Measurements from ENCODE around the gene FCN1.
"Not testable (repeated sequence)": the region's sequence is repeated elsewhere in the genome, so short reads cannot be mapped to it uniquely, and the experiment has no call there.

Gene FCN1

DNA sequence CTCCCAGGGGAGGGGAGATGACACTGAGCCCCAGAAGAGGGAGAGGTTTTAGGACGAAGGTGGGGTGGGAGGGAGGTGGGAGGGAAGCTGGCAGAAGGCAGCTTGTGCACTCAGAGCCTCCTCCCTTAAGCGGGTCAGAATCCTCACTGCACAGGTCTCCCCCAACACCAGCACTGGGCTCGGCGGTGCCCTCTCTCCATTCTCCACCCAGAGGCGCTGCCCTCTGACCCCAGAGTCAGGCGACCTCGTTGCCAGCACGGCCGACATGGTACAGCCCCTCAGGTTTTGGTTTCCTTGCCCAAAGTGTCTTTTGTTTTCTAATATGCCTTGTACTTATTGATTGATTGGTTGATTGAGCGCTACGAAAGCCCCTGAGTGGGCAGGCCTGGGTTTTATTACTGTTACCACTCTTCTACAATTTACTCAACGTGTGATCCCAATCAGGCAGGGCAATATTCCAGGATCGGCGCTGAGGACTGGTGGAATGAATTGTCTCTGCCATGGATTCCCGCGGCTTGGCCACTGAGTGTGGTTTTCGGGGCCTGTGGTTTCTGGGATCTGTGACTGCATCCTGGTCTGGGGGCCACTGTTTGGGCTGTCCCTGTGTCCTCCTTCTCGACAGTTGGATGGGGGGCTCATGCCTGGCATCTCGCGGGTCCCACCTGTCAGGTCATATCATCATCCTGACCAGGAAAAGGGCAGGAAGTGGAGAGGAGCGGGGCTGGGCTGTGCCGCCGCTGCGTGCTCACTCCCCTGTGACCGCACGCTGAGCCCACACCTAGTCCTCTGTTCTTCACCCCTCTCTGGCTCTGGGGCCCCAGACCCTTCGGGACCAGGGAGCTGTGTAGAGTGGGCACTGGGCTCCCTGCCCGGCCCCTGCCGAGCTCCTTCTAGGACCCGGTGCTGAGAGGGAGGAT lies 46.7 kb downstream of the FCN1 start:
- DNase-seq: no peak

DNA sequence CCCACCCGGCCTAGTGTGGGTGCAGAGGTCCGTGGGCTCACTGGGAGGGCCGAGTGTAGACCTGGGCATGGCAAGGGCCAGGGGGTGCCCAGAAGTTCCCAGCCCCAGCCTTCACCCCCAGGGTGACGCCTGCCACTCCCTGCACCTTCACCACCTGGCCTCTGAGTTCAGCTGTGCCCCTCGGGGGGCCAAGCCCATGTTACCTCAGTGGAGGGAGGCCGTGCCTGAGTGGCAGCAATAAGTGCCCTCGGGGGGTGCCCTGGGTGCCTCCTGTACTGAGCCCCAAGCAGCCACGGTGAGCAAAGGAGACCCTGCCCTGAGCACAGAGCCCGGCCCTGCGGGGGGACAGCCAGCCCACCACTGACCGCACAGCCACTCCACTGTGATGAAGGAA lies 47.4 kb downstream of the FCN1 start:
- DNase-seq: no peak

DNA sequence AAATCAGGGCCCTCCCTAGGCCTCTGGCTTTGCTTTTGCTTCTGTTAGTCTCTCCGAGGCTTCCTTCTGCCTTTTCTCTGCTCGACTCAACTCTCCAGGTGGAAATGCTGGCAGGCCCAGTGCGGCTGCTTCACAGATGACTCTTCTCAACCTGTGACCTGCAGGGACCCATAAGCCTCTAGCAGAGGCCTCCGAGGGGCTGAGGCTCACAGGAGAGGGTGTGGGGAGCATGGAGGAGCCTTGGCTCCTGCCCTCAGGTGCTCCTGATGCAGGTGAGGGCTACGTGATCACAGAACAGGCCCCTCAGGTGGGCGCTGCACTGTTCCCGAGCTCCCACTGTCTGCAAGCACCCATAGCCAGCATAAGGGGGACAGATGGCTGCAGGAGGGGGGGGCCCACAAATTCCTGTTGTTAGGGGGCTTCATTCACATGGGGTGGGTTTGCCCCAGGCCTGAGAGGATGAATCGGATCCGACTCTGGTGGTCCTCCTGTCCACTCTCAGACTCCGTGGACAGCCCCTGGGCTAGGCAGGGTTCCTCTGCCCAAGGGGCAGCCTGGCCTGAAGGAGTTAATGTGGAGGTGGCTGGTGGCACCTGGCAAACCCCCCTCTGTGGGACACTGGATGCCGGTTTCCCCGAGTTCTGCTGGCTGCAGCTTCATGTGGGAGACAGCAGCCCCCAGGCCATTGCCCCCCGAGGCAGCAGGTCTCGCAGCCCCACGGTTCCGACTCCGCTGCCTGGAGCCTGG lies 48.0 kb downstream of the FCN1 start:
- DNase-seq: no peak

DNA sequence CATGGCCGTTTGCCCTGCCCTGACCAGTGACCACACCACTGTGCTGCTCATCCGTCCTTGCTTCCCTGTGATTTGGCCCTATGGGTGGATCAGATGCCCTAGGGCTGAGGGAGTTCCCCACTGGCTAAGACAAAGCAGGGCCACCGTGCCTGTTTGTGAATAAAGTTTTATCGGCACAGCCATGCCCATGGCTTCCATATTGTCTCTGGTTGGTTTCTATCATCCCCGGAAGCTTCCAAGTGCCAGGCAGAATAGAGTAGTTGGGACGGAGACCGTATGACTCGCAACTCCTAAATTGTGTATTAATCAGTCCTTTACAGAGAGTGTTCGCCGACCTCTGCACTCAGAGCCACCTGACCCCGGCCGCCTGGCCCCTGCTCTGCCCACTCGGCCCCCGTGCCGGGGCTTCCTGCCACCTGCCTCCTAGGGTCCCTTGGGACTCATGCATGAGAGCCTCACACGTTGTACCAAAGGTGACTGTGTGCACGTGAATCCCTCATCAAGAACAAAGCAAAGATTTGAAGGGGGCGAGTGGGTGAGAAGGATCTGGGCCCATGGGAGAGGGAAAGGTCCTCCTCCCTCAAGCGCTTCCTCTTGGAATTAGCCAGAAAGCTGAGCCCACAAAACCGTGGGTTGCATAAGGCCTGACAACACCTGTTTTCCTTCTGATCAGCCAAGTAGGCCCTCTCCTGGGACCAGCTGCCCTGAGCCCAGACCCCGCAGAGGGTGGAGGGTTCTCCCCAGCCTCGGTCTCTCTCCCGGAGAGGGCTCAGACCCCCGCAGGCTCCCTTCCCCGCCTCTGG lies 48.8 kb downstream of the FCN1 start:
- DNase-seq: no peak

DNA sequence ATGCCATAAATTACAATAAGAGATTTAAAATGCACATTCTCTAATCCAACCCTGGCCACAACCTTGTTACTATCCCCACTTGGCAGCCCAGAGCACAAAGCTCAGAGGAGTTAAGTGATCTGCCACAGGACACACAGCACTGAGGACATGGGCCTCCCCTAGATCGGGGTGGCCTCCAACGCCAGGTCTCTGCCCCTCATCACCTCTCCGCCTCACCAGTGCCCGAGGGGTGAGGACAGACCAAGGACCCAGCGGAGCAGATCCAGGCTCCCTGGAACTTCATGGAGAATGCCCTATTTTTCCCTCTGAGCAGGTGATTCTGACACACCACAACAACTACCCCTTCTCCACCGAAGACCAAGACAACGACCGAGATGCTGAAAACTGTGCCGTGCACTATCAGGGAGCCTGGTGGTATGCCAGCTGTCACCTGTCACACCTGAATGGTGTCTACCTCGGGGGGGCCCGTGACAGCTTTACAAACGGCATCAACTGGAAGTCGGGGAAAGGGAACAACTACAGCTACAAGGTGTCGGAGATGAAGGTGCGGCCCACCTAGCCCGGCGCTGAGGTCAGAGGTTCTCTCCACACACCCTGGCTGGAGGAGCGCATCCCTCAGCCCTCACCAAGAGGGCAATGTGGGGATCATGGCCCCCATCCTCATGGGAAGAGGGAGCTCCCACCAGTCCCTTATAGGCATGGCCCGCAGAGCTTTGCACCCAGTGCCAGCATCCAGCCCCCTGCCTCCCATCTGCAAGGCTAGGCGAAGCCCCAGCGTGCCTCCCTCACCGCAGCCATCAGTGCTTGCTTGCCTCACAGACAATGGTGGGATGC lies 49.6 kb downstream of the FCN1 start:
- DNase-seq: no peak

DNA sequence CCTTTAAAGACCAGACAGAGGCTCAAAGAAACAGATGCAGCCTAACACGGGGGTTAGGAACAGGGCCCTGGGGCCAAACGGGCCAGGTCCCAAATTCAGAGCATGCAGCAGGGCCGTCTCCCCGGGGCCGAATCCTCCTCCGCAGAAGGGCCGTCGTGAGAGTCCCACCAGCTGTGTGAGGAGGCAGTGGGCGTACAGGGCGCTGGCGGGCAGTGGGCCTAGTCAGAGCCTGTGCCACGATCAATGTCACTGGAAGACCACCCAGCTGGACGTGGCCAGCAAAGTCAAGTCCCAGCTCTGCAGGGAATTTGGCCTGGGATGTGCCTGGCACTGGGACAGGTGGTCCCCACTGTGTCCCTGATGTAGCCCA lies 52.9 kb downstream of the FCN1 start:
- DNase-seq: no peak

DNA sequence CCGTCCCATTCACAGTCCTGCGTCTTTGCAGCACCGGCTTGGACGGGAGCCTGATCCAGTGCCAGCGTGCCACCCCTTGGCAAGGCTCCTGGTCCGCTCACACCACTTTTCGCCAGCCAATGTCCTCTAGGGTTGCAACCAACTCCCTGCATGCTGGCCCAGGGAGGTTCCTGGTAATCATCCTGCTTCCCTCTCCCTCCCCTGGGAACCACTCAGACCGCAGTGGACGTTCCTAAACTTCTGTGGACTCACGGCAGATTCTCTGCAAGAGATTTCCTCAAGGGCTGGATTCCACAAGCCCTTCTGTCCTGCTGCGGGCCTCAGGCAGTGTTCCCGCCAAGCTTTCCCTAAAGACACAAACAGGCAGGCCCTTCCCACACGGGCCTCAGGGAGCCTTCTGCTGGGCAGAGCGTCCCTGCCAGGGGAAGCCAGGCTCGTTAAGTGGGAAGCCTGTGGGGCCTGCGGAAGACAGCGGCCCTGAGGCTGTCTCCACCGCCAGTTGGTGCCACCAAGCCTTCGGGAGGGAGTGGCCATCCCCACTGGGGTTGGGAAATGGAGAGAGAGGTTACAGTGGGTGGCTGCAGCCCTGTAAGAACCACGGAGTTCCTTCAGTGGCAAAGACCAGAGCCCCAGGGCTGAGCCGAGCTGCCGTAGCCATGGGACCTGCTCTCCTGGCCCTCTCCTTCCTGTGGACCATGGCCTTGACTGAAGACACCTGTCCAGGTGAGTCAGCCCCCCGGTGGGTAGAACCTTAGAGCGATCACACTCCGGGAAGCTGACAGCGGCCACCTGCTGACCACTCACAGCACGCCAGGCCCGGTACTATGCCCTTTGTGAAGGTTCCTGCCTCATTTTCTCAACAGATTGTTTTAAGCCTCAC lies 53.5 kb downstream of the FCN1 start:
- no peak for DNase-seq

- DNase-seq: no peak
These were observed 54.3 kb downstream of the FCN1 start for GRCh38 chr9:134863306-134863902.

DNA sequence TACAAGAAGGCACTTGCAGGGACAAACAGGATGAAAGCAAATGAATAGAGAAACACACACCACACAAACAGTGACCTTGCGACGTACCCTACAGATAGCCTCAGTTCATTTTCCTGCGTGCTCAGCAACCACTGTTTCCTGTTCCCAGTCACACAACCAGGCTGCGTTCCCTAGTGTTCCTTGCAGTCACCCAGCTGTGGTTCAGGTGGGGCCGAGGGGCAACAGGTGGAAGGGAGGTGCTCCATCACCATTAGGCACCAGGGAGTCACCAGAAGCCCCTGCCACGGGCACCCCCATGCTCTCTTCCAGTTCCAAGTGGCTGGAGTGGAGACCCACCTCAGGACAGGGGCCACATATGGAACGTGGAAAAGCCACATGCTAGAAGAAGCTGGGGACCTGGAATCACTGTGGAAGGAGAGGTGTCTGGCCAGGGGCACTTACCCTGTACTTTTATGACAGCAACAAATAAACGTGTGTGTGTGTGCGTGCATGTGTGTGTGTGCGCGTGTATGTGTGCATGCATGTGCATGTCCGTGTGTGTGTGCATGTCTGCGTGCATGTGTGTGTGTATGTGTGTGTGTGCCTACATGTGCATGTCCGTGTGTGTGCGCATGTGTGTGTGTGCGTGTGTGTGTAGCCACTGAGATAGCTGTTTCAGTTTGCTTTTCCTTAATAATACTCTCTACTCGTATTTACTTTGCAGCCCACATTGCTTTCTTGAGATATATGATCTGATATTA lies 55.9 kb downstream of the FCN1 start:
- DNase-seq: no peak

DNA sequence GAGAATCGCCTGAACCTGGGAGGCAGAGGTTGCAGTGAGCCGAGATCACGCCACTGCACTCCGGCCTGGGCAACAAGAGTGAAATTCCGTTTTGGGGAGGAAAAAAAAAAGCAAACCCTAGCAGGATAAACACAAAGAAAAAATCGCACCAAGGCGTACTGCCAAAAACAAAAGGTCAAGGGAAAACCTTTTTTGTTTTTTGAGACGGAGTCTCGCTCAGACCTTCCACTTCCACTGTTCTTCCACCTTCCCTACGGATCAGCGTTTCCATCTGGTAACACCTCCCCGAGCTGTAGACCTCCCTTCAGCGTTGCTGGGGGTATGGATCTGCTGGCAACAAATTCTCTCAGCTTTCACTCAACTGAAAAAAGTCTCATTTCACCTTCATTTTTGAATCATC lies 57.2 kb downstream of the FCN1 start:
- no peak for DNase-seq

GRCh38 chr9:134858051-134858841 lies 59.5 kb downstream of the FCN1 start:
- no peak for DNase-seq

DNA sequence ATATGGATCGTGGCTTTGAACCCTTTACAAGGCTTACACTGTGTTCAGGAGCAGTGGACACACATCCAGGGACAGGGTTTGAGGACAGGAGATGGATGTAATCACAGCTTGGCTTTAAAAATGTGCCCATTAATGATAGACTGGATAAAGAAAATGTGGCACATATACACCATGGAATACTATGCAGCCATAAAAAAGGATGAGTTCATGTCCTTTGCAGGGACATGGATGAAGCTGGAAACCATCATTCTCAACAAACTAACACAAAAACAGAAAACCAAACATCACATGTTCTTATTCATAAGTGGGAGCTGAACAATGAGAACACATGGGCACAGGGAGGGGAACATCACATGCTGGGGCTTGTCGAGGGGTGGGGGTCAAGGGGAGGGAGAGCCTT lies 60.3 kb downstream of the FCN1 start:
- DNase-seq: not testable (repeated sequence)

DNA sequence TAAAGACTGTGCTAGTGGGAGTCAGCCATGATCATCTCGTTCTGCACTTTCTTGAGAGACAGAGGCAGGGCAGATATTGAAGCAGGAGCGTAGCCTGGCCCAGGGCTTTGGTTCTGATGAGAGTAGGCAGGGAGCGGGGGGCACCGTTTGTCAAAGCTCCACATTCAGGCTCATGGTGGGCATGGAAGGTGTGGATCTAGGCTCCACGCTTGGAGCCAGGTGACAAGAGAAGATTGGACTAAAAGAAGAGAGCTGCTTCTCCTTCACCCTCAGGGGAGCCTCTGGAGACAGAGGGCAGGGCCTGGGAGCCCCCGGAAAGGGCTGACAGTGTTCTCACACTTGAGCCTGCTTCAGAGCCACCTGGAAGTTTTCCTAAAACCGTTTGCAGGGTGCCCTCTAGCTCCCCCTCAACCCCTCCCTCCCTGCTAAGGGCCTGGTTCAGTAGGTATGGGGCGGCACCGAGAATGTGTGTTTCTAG lies 61.8 kb downstream of the FCN1 start:
- no peak for DNase-seq
